HEK293T (cell line): ENCODE measurements around the gene OIT3.

Source experiments
- BHLHE40 ChIP-seq: fragments of 450-650 bp; IDR thresholded peaks from 2 replicates; pipeline ENCODE4 v1.6.1; 2016; ENCODE audit warnings: mild to moderate bottlenecking, moderate library complexity, borderline replicate concordance
- ELF4 ChIP-seq: fragments of 450-650 bp; IDR thresholded peaks from 2 replicates; pipeline ENCODE4 v1.6.1; 2017; ENCODE audit warnings: antibody characterized with exemption
- FOXK2 ChIP-seq: fragments of 450-650 bp; IDR thresholded peaks from 2 replicates; pipeline ENCODE4 v1.6.1; 2016; ENCODE audit warnings: mild to moderate bottlenecking
- FOXM1 ChIP-seq: fragments of 450-650 bp; IDR thresholded peaks from 2 replicates; pipeline ENCODE4 v1.6.1; 2017; ENCODE audit warnings: mild to moderate bottlenecking, borderline replicate concordance
- SP1 ChIP-seq: fragments of 450-650 bp; IDR thresholded peaks from 2 replicates; pipeline ENCODE4 v1.6.1; 2017
- TARDBP ChIP-seq: fragments of 450-650 bp; IDR thresholded peaks from 2 replicates; pipeline ENCODE4 v1.6.1; 2016

DNA sequence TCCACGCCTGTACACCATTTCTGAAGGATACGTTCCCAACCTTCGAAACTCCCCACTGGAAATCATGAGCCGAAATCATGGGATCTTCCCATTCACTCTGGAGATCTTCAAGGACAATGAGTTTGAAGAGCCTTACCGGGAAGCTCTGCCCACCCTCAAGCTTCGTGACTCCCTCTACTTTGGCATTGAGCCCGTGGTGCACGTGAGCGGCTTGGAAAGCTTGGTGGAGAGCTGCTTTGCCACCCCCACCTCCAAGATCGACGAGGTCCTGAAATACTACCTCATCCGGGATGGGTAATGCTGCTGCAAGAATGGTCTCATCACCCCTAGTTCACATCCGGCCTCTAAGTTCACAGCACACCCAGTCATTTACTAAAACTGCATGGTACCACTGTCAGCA, 30.8 kb downstream of the OIT3 start:
- TF ChIP-seq ELF4 (no peak), TARDBP (no peak), BHLHE40 (no peak), FOXM1 (no peak), SP1 (no peak), FOXK2 (no peak)
